ENCODE results near the gene XAGE1A.
"Not testable (repeated sequence)": the region's sequence is repeated elsewhere in the genome, so short reads cannot be mapped to it uniquely, and the experiment has no call there.

XAGE1A gene

DNA sequence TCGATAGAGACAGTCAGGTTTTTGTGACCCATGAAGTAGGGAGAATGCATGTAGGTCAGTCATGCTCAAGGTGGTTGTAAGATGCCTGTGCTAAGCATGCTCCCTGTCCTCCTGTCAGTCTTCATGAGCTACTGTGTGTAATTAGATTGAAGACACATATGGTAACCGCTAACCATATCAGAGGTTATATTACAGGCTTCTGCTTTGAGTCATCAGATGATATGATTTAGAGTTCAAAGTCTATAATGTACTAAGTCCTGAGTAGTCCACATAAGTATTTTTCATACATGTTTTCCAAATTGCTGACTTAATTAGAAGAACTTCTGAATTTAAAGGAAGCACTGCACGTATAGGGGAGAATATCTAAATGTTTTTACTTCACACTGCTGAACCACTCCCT lies 53.2 kb downstream of the XAGE1A start:
- H3K27ac Mint-ChIP-seq, H3K9me3 Mint-ChIP-seq, DNase-seq, H3K4me1 Mint-ChIP-seq, H3K27me3 Mint-ChIP-seq, CTCF ChIA-PET, H3K36me3 Mint-ChIP-seq, H3K4me3 Mint-ChIP-seq: not testable (repeated sequence)

Measured in activated naive CD4-positive, alpha-beta T cell treated with anti-CD3 and anti-CD28 coated beads, Interleukin-2, amount 10 ng/mL, durations not matched to agents 7 days and 5 days (primary cell).